ENCODE measurements around the gene SUN5.

Gene SUN5

GRCh38 chr20:32991792-32992641 is 12.2 kb downstream of the SUN5 start:
- no peak for DNase-seq

GRCh38 chr20:32991383-32991782 is 12.8 kb downstream of the SUN5 start:
- no peak for DNase-seq

- DNase-seq, result no peak
Observed at GRCh38 chr20:32990426-32990825, 13.8 kb downstream of the SUN5 start.

GRCh38 chr20:32989507-32990283 is 14.5 kb downstream of the SUN5 start:
- DNase-seq, result no peak

- no peak for DNase-seq
Observed at GRCh38 chr20:32988008-32988407, 16.2 kb downstream of the SUN5 start.

- DNase-seq, result no peak
Observed at GRCh38 chr20:32987044-32987825, 17.0 kb downstream of the SUN5 start.

GRCh38 chr20:32986331-32986966 is 17.8 kb downstream of the SUN5 start:
- no peak for DNase-seq

- no peak for DNase-seq
Observed at GRCh38 chr20:32985596-32985995, 18.6 kb downstream of the SUN5 start.

GRCh38 chr20:32984631-32985354 is 19.4 kb downstream of the SUN5 start:
- DNase-seq, result no peak

GRCh38 chr20:32984196-32984595 is 20.0 kb downstream of the SUN5 start:
- no peak for DNase-seq

GRCh38 chr20:32983459-32984112 is 20.6 kb downstream of the SUN5 start:
- no peak for DNase-seq

GRCh38 chr20:32982617-32983458 is 21.4 kb downstream of the SUN5 start:
- no peak for DNase-seq

- no peak for DNase-seq
Observed at GRCh38 chr20:32980990-32981389, 23.2 kb downstream of the SUN5 start.

- no peak for DNase-seq
Observed at GRCh38 chr20:32980131-32980941, 23.9 kb downstream of the SUN5 start.

GRCh38 chr20:32979201-32979998 is 24.8 kb downstream of the SUN5 start:
- DNase-seq, result peak in 1 of 2 donors; percentile 4

GRCh38 chr20:32978009-32978335 is 26.3 kb downstream of the SUN5 start:
- no peak for DNase-seq

GRCh38 chr20:32977281-32978008 is 26.8 kb downstream of the SUN5 start:
- DNase-seq, result peak in 1 of 2 donors; percentile 7

GRCh38 chr20:32976746-32977145 is 27.5 kb downstream of the SUN5 start:
- no peak for DNase-seq

Data from CD4-positive, alpha-beta T cell treated with Interleukin-4 for 1 hour (primary cell).